MM.1S (cell line): Measurements from ENCODE around the gene FRYL.

Experiments used
- EZH2 ChIP-seq: fragments of 300-600 bp; sonication (generic); optimal IDR thresholded peaks from 2 replicates; pipeline ENCODE3; 2017; ENCODE audit warnings: low read depth, mild to moderate bottlenecking, antibody characterized with exemption, low read length, mixed read lengths
- EZH2phosphoT487 ChIP-seq: fragments of 300-600 bp; sonication (generic); IDR thresholded peaks from 2 replicates; pipeline ENCODE4 v1.6.1; 2018; ENCODE audit warnings: antibody characterized with exemption, low read length
- TF ChIP-seq, protein P1 (sequence below): fragments of 300-600 bp; sonication (generic); IDR thresholded peaks from 2 replicates; pipeline ENCODE4 v1.5.1; 2016; ENCODE audit warnings: antibody characterized with exemption, low read length, mixed read lengths

- TF ChIP-seq, protein P1, sequence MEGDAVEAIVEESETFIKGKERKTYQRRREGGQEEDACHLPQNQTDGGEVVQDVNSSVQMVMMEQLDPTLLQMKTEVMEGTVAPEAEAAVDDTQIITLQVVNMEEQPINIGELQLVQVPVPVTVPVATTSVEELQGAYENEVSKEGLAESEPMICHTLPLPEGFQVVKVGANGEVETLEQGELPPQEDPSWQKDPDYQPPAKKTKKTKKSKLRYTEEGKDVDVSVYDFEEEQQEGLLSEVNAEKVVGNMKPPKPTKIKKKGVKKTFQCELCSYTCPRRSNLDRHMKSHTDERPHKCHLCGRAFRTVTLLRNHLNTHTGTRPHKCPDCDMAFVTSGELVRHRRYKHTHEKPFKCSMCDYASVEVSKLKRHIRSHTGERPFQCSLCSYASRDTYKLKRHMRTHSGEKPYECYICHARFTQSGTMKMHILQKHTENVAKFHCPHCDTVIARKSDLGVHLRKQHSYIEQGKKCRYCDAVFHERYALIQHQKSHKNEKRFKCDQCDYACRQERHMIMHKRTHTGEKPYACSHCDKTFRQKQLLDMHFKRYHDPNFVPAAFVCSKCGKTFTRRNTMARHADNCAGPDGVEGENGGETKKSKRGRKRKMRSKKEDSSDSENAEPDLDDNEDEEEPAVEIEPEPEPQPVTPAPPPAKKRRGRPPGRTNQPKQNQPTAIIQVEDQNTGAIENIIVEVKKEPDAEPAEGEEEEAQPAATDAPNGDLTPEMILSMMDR: no peak
- TF ChIP-seq EZH2 (no peak), EZH2phosphoT487 (peak; percentile 86; the same call in 1 of the 2 replicates)
Observed at GRCh38 chr4:48499551-48500066, 280.5 kb downstream of the FRYL start.
